ENCODE data around the gene TRIO.

- no peak for TF ChIP-seq CTCF (IDR thresholded peaks at IDR 0.05; ENCODE audit: borderline replicate concordance, extremely low read depth, low read length, poor library complexity, severe bottlenecking)
- no peak for TF ChIP-seq EZH2 (IDR thresholded peaks at IDR 0.05; ENCODE audit: borderline replicate concordance, low read depth, low read length, severe bottlenecking)
Observed at GRCh38 chr5:14177634-14178033, 34.5 kb downstream of the TRIO start.
